ENCODE measurements around the gene PREX1. TPM values are rescaled to one million over a fixed set of nuclear protein-coding genes. Genes with fewer than 3 reads are reported as not detected.

The PREX1 gene
- total and polyA plus RNA-seq, 2 experiments from 2014 or later, result 2.4 to 10.3 TPM

- DNase-seq (ENCODE audit: low spot score), result no peak
- no peak overlapping the region for H3K27ac Mint-ChIP-seq
- H3F3A ChIP-seq (replicated peaks; ENCODE audit: low read depth), result no peaks in the 10 kb centered on the region
- H2AFZ ChIP-seq, result no peak overlapping the region
- no peak overlapping the region for H3K4me2 ChIP-seq
- peaks cover 6% of the 10 kb centered on the region; the same call in 2 of the 3 replicates for H3K36me3 Mint-ChIP-seq (ENCODE audit: low read depth)
- TF ChIP-seq CREB1 (CRISPR knock-in tag; IDR thresholded peaks at IDR 0.05; ENCODE audit: low read depth), result no peak
- ATAC-seq, result no peak
- H3K9me3 Mint-ChIP-seq, result peaks cover 16% of the 10 kb centered on the region
- no peaks in the 10 kb centered on the region for H4K20me1 ChIP-seq (replicated peaks; ENCODE audit: insufficient read depth)
- H3K27me3 ChIP-seq (ENCODE audit: insufficient read depth), result no peaks in the 10 kb centered on the region
- 0 out of 2 replicates have a peak, but pooled peaks cover 3% of the 10 kb centered on the region for H3K4me1 ChIP-seq (ENCODE audit: insufficient read depth)
- H3K4me3 ChIP-seq, result no peak overlapping the region
- peaks cover 7% of the 10 kb centered on the region for H3K4me1 Mint-ChIP-seq
- no peaks in the 10 kb centered on the region for H3K36me3 ChIP-seq (ENCODE audit: insufficient read depth)
- no peak overlapping the region for H3K4me3 Mint-ChIP-seq
- H3K27me3 Mint-ChIP-seq (ENCODE audit: insufficient read depth, low read depth, poor library complexity), result peaks cover 17% of the 10 kb centered on the region
- no peak overlapping the region for H3K27ac ChIP-seq (ENCODE audit: low read depth)
- no peaks in the 10 kb centered on the region for H3K9me2 ChIP-seq (ENCODE audit: insufficient read depth)
- no peaks in the 10 kb centered on the region for H3K79me2 ChIP-seq (replicated peaks; ENCODE audit: insufficient read depth)
These were observed 244.6 kb downstream of the PREX1 start for GRCh38 chr20:48583171-48583570.

GRCh38 chr20:48582673-48582985 lies 245.2 kb downstream of the PREX1 start:
- Histone ChIP-seq H3K9me2 (ENCODE audit: insufficient read depth) (no peaks in the 10 kb centered on the region), H3K27me3 (ENCODE audit: insufficient read depth) (no peaks in the 10 kb centered on the region), H3F3A (replicated peaks; ENCODE audit: low read depth) (no peaks in the 10 kb centered on the region), H4K20me1 (replicated peaks; ENCODE audit: insufficient read depth) (no peaks in the 10 kb centered on the region), H3K79me2 (replicated peaks; ENCODE audit: insufficient read depth) (no peaks in the 10 kb centered on the region), H3K4me1 (ENCODE audit: insufficient read depth) (0 out of 2 replicates have a peak, but pooled peaks cover 3% of the 10 kb centered on the region), H3K27ac (ENCODE audit: low read depth) (no peak overlapping the region), H2AFZ (no peak overlapping the region), H3K4me2 (no peak overlapping the region), H3K36me3 (ENCODE audit: insufficient read depth) (no peaks in the 10 kb centered on the region), H3K4me3 (no peak overlapping the region)
- Mint-ChIP-seq H3K9me3 (peaks cover 13% of the 10 kb centered on the region), H3K27me3 (ENCODE audit: insufficient read depth, low read depth, poor library complexity) (peaks cover 17% of the 10 kb centered on the region), H3K4me1 (peaks cover 7% of the 10 kb centered on the region), H3K4me3 (no peak overlapping the region), H3K36me3 (ENCODE audit: low read depth) (peaks cover 6% of the 10 kb centered on the region; the same call in 2 of the 3 replicates), H3K27ac (no peak overlapping the region)
- DNase-seq (ENCODE audit: low spot score) (no peak), ATAC-seq (no peak)
- TF ChIP-seq ZNF331 (CRISPR knock-in tag; IDR thresholded peaks at IDR 0.05; ENCODE audit: low read depth) (no peak), ZNF114 (CRISPR knock-in tag; IDR thresholded peaks at IDR 0.05) (no peak), JUNB (IDR thresholded peaks at IDR 0.05; ENCODE audit: unreplicated experiment) (no peak), ETS1 (IDR thresholded peaks at IDR 0.05) (no peak), EZH2 (IDR thresholded peaks at IDR 0.05; ENCODE audit: low read depth, unreplicated experiment) (no peak), CREB1 (CRISPR knock-in tag; IDR thresholded peaks at IDR 0.05; ENCODE audit: low read depth) (no peak), NANOG (IDR thresholded peaks at IDR 0.05; ENCODE audit: borderline replicate concordance) (no peak), POLR2AphosphoS5 (IDR thresholded peaks at IDR 0.05; ENCODE audit: low read depth) (no peak), EZH2phosphoT487 (IDR thresholded peaks at IDR 0.05; ENCODE audit: unreplicated experiment) (no peak), ZNF462 (CRISPR knock-in tag; IDR thresholded peaks at IDR 0.05) (no peak), STAT1 (IDR thresholded peaks at IDR 0.05; ENCODE audit: unreplicated experiment) (no peak)
- TF ChIP-seq, protein P1, sequence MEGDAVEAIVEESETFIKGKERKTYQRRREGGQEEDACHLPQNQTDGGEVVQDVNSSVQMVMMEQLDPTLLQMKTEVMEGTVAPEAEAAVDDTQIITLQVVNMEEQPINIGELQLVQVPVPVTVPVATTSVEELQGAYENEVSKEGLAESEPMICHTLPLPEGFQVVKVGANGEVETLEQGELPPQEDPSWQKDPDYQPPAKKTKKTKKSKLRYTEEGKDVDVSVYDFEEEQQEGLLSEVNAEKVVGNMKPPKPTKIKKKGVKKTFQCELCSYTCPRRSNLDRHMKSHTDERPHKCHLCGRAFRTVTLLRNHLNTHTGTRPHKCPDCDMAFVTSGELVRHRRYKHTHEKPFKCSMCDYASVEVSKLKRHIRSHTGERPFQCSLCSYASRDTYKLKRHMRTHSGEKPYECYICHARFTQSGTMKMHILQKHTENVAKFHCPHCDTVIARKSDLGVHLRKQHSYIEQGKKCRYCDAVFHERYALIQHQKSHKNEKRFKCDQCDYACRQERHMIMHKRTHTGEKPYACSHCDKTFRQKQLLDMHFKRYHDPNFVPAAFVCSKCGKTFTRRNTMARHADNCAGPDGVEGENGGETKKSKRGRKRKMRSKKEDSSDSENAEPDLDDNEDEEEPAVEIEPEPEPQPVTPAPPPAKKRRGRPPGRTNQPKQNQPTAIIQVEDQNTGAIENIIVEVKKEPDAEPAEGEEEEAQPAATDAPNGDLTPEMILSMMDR (conservative IDR thresholded peaks at IDR 0.05; ENCODE audit: low read depth in 2 of 2), result no peak
